ENCODE results near the gene HIVEP1. TPM values are rescaled to one million over a fixed set of nuclear protein-coding genes. Genes with fewer than 3 reads are reported as not detected.

Gene HIVEP1
- total RNA-seq, 1 donor from 2014 or later = 48.9 TPM

DNA sequence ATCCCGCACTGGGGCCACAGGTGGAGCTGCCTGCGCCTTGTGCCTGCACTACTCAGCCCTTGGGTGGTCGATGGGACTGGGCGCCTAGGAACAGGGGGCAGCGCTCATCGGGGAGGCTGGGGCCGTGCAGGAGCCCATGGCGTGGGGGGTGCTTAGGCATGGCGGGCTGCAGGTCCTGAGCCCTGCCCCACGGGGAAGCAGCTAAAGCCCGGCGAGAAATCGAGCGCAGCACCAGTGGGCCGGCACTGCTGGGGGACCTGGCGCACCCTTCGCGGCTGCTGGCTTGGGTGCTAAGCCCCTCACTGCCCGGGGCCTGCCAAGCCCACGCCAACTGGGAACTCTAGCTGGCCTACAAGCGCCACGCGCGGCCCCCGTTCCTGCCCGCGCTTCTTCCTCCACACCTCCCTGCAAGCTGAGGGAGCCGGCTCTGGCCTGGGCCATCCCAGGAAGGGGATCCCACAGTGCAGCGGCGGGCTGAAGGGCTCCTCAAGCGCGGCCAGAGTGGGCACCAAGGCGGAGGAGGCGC, 5.8 kb downstream of the HIVEP1 start:
- no peaks in the 10 kb centered on the region for H3K27me3 ChIP-seq (ENCODE audit: insufficient read depth, low read length)
- H3K36me3 ChIP-seq (ENCODE audit: insufficient read depth, low read length) = peaks cover 19% of the 10 kb centered on the region
- no peak overlapping the region for H2AFZ ChIP-seq (ENCODE audit: low read depth, low read length)
- peaks cover 64% of the 10 kb centered on the region for H3K79me2 ChIP-seq (ENCODE audit: insufficient read depth, low read length)
- peaks cover 3% of the 10 kb centered on the region for H3K9me3 ChIP-seq (ENCODE audit: insufficient read depth, low read depth, low read length)
- H3K27ac ChIP-seq (ENCODE audit: low read depth, low read length) = no peak overlapping the region
- H3K4me3 ChIP-seq (ENCODE audit: insufficient read depth, low read depth, low read length) = no peak overlapping the region
- no peak overlapping the region for H3K9ac ChIP-seq (ENCODE audit: low read length)
- no peak overlapping the region for H3K4me2 ChIP-seq (ENCODE audit: low read length)
- Mint-ChIP-seq H3K4me3 (ENCODE audit: unreplicated experiment) (no peak overlapping the region), H3K27me3 (ENCODE audit: low read depth, unreplicated experiment) (no peaks in the 10 kb centered on the region), H3K27ac (ENCODE audit: unreplicated experiment) (no peak overlapping the region), H3K36me3 (ENCODE audit: low read depth, unreplicated experiment) (peaks cover 32% of the 10 kb centered on the region), H3K9me3 (ENCODE audit: unreplicated experiment) (peaks cover 5% of the 10 kb centered on the region), H3K4me1 (ENCODE audit: low read depth, unreplicated experiment) (peaks cover 14% of the 10 kb centered on the region)
- FAIRE-seq = no peak
- peaks cover 15% of the 10 kb centered on the region for H4K20me1 ChIP-seq (ENCODE audit: insufficient read depth, low read length)
- DNase-seq (ENCODE audit: low read depth) = no peak
- TF ChIP-seq, protein P1, sequence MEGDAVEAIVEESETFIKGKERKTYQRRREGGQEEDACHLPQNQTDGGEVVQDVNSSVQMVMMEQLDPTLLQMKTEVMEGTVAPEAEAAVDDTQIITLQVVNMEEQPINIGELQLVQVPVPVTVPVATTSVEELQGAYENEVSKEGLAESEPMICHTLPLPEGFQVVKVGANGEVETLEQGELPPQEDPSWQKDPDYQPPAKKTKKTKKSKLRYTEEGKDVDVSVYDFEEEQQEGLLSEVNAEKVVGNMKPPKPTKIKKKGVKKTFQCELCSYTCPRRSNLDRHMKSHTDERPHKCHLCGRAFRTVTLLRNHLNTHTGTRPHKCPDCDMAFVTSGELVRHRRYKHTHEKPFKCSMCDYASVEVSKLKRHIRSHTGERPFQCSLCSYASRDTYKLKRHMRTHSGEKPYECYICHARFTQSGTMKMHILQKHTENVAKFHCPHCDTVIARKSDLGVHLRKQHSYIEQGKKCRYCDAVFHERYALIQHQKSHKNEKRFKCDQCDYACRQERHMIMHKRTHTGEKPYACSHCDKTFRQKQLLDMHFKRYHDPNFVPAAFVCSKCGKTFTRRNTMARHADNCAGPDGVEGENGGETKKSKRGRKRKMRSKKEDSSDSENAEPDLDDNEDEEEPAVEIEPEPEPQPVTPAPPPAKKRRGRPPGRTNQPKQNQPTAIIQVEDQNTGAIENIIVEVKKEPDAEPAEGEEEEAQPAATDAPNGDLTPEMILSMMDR (IDR thresholded peaks at IDR 0.05; ENCODE audit: insufficient read depth, low read depth, low read length) = no peak
- H3K4me1 ChIP-seq (ENCODE audit: insufficient read depth, low read length) = peaks cover 10% of the 10 kb centered on the region

DNA sequence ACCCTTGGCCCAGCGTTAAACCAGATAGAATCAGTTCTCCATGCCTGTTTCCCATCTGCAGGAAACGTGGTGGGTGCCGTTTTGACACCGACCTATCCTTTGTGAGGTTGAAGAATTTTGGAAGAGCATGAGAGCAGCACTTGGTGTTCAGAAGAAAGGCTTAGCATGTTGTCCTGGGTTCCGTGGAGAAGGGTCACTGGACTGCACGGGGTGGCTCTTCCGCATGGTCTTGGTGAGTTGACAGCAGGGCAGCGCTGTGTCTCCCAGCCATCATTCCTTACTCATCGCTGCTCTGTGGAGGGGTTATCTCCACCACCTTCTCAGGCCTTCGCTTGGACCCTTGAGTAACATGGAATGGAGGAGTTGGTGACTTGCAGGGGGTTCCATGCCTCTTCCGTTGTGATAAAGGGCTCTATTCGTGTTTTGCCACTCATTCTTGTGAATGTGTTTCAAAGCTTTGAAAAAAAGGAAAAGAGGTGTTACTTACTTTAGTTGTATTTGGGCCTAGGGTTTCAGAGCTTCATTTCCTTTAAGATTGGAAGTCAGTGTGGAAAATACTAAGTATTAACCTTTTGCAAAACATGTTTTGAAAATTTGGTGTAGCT, 8.2 kb downstream of the HIVEP1 start:
- no peak for DNase-seq (ENCODE audit: low read depth)
- Histone ChIP-seq H3K79me2 (ENCODE audit: insufficient read depth, low read length) (peaks cover 66% of the 10 kb centered on the region), H2AFZ (ENCODE audit: low read depth, low read length) (no peak overlapping the region), H3K27ac (ENCODE audit: low read depth, low read length) (no peak overlapping the region), H3K27me3 (ENCODE audit: insufficient read depth, low read length) (no peaks in the 10 kb centered on the region), H4K20me1 (ENCODE audit: insufficient read depth, low read length) (peaks cover 17% of the 10 kb centered on the region), H3K4me2 (ENCODE audit: low read length) (no peak overlapping the region), H3K36me3 (ENCODE audit: insufficient read depth, low read length) (peaks cover 19% of the 10 kb centered on the region), H3K9ac (ENCODE audit: low read length) (no peak overlapping the region), H3K4me1 (ENCODE audit: insufficient read depth, low read length) (peaks cover 9% of the 10 kb centered on the region), H3K9me3 (ENCODE audit: insufficient read depth, low read depth, low read length) (no peaks in the 10 kb centered on the region), H3K4me3 (ENCODE audit: insufficient read depth, low read depth, low read length) (no peak overlapping the region)
- no peak for FAIRE-seq
- Mint-ChIP-seq H3K9me3 (ENCODE audit: unreplicated experiment) (peaks cover 3% of the 10 kb centered on the region), H3K4me1 (ENCODE audit: low read depth, unreplicated experiment) (peaks cover 16% of the 10 kb centered on the region), H3K36me3 (ENCODE audit: low read depth, unreplicated experiment) (peaks cover 36% of the 10 kb centered on the region), H3K4me3 (ENCODE audit: unreplicated experiment) (no peak overlapping the region), H3K27ac (ENCODE audit: unreplicated experiment) (no peak overlapping the region), H3K27me3 (ENCODE audit: low read depth, unreplicated experiment) (no peaks in the 10 kb centered on the region)
- TF ChIP-seq EZH2 (IDR thresholded peaks at IDR 0.05; ENCODE audit: insufficient read depth, low read length) = no peak
- TF ChIP-seq, protein P1 (IDR thresholded peaks at IDR 0.05; ENCODE audit: insufficient read depth, low read depth, low read length) = no peak

GRCh38 chr6:12022481-12022880, 10.4 kb downstream of the HIVEP1 start:
- peaks cover 12% of the 10 kb centered on the region for H3K4me1 ChIP-seq (ENCODE audit: insufficient read depth, low read length)
- H2AFZ ChIP-seq (ENCODE audit: low read depth, low read length) = no peak overlapping the region
- H3K4me1 Mint-ChIP-seq (ENCODE audit: low read depth, unreplicated experiment) = peaks cover 35% of the 10 kb centered on the region
- H3K4me3 Mint-ChIP-seq (ENCODE audit: unreplicated experiment) = no peak overlapping the region
- H3K27ac Mint-ChIP-seq (ENCODE audit: unreplicated experiment) = no peak overlapping the region
- no peaks in the 10 kb centered on the region for H3K9me3 ChIP-seq (ENCODE audit: insufficient read depth, low read depth, low read length)
- TF ChIP-seq EZH2 (IDR thresholded peaks at IDR 0.05; ENCODE audit: insufficient read depth, low read length) = no peak
- TF ChIP-seq, protein P1 (IDR thresholded peaks at IDR 0.05; ENCODE audit: insufficient read depth, low read depth, low read length) = no peak
- H3K4me2 ChIP-seq (ENCODE audit: low read length) = no peak overlapping the region
- DNase-seq (ENCODE audit: low read depth) (no peak), FAIRE-seq (no peak)
- H3K36me3 Mint-ChIP-seq (ENCODE audit: low read depth, unreplicated experiment) = peaks cover 35% of the 10 kb centered on the region
- no peaks in the 10 kb centered on the region for H3K27me3 Mint-ChIP-seq (ENCODE audit: low read depth, unreplicated experiment)
- no peak overlapping the region for H3K9ac ChIP-seq (ENCODE audit: low read length)
- H3K79me2 ChIP-seq (ENCODE audit: insufficient read depth, low read length) = peaks cover 69% of the 10 kb centered on the region
- peaks cover 11% of the 10 kb centered on the region for H3K36me3 ChIP-seq (ENCODE audit: insufficient read depth, low read length)
- H3K9me3 Mint-ChIP-seq (ENCODE audit: unreplicated experiment) = peaks cover 3% of the 10 kb centered on the region
- H3K4me3 ChIP-seq (ENCODE audit: insufficient read depth, low read depth, low read length) = no peak overlapping the region
- no peak overlapping the region for H3K27ac ChIP-seq (ENCODE audit: low read depth, low read length)
- H3K27me3 ChIP-seq (ENCODE audit: insufficient read depth, low read length) = no peaks in the 10 kb centered on the region
- peaks cover 18% of the 10 kb centered on the region for H4K20me1 ChIP-seq (ENCODE audit: insufficient read depth, low read length)
